ENCODE results near the gene KPTN.

DNA sequence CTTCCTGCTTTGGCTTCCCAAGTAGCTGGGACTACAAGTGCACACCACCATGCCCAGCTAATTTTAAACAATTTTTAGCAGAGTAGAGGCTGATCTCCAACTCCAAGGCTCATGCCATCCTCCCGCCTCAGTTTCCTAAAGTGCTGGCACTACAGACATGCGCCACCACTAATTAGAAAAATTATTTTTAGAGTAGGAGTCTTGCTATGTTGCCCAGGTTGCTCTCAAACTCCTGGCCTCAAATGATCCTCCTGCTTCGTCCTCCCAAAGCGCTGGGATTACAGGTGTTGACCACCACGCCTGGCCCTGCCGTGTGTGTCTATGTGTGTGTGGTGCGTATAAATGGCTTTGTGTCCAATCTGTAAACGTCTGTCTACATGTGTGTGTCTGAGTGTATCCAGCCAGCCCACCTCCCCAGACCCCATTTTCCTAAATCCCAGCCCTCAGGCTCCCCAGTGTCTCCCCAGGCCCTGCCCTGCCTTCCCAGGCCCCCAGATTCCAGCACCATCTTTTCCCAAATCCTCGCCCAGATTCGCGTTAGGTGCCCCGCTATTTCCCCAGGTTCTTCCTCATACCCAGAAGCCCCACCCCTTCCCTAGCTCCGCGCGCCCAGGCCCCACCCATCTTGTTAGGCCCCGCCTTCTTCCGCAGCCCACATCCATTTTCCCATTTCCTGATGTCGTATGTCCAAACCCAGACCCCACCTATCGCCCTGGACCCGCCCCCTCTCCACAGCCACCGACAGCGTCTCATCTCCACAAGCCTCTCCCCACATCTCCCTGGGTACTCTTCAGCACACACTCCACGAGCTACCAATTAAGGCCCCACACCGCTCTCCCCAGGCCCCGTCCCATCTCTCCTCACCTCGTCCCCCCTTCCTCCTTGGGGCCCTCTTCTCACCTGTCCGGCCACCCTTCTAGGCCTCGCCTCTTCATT is 37.2 kb downstream of the KPTN start:
- no peak for TF ChIP-seq ZBTB20 (CRISPR knock-in tag; IDR thresholded peaks at IDR 0.05; ENCODE audit: borderline replicate concordance, low read depth)
- TF ChIP-seq TARDBP (CRISPR knock-in tag; IDR thresholded peaks at IDR 0.05), result no peak
- TF ChIP-seq ELF1 (CRISPR knock-in tag; IDR thresholded peaks at IDR 0.05), result 0 out of 2 replicates have a peak, but pooled peaks have one; percentile 17
- no peak for TF ChIP-seq POLR2AphosphoS5 (IDR thresholded peaks at IDR 0.05; ENCODE audit: low read depth, low read length)
- TF ChIP-seq SP1 (IDR thresholded peaks at IDR 0.05), result no peak
- TF ChIP-seq SP1 (CRISPR knock-in tag; IDR thresholded peaks at IDR 0.05), result no peak
- TF ChIP-seq CTCF (CRISPR knock-in tag; IDR thresholded peaks at IDR 0.05), result no peak
- TF ChIP-seq POLR2A (IDR thresholded peaks at IDR 0.05; ENCODE audit: insufficient read depth in 1 of 2, low read depth in 2 of 2, low read length in 2 of 2), result no peak
- TF ChIP-seq ZFP36 (IDR thresholded peaks at IDR 0.05; ENCODE audit: borderline replicate concordance, low read depth, low read length, partially characterized antibody), result no peak
- no peak for TF ChIP-seq NFIC (IDR thresholded peaks at IDR 0.05; ENCODE audit: low read length)
- TF ChIP-seq CEBPB (IDR thresholded peaks at IDR 0.05; ENCODE audit: borderline replicate concordance, low read depth, low read length), result no peak
